OCI-LY3 (cell line): ENCODE data around the gene PTDSS2.

Source experiments
- CTCF ChIP-seq: fragments of 200-600, 300-600 bp; sonication (generic); IDR thresholded peaks from 2 replicates; pipeline ENCODE4 v1.5.1; 2014; ENCODE audit warnings: antibody characterized with exemption, low read length, low read depth
- EZH2phosphoT487 ChIP-seq: fragments of 200-600 bp; shearing (Covaris generic); IDR thresholded peaks from 2 replicates; pipeline ENCODE4 v1.6.1; 2018; ENCODE audit warnings: antibody characterized with exemption, mixed run types, low read depth

GRCh38 chr11:469684-470560, 19.8 kb downstream of the PTDSS2 start:
- TF ChIP-seq EZH2phosphoT487 = no peak
- TF ChIP-seq CTCF = no peak
